HFF-Myc (cell line): ENCODE data around the gene KIAA0930.

ENCODE experiments used
- DNase-seq: peaks from one replicate; pipeline ENCODE4 v3.0.0-alpha.2; 2011; ENCODE audit warnings: low read depth; ENCODE audit errors: extremely low read depth
- H3K4me3 ChIP-seq: replicated peaks from 2 replicates; pipeline ENCODE4 v1.5.1; 2011; ENCODE audit warnings: low read depth, mild to moderate bottlenecking, control low read depth, low read length
- CTCF ChIP-seq: IDR thresholded peaks from 2 replicates; pipeline ENCODE4 v1.5.1; 2012; ENCODE audit warnings: mild to moderate bottlenecking, low read depth, low read length, control low read depth; ENCODE audit errors: missing control alignments

The KIAA0930 gene

GRCh38 chr22:45200860-45201511 lies 39.7 kb downstream of the KIAA0930 start:
- H3K4me3 ChIP-seq: no peak overlapping the region
- DNase-seq: no peak
- TF ChIP-seq CTCF: no peak

GRCh38 chr22:45200230-45200629 lies 40.5 kb downstream of the KIAA0930 start:
- DNase-seq: no peak

GRCh38 chr22:45199723-45200122 lies 41.0 kb downstream of the KIAA0930 start:
- DNase-seq: no peak
- no peak overlapping the region for H3K4me3 ChIP-seq
- no peak for TF ChIP-seq CTCF

More at GRCh38 chr22:45200230-45200629, 40.5 kb downstream of the KIAA0930 start:
- no peak for TF ChIP-seq CTCF
- no peak overlapping the region for H3K4me3 ChIP-seq

GRCh38 chr22:45198463-45198795 lies 42.3 kb downstream of the KIAA0930 start:
- no peak for TF ChIP-seq CTCF
- DNase-seq: no peak
- no peak overlapping the region for H3K4me3 ChIP-seq

- TF ChIP-seq CTCF: no peak
- no peak for DNase-seq
These were observed 42.9 kb downstream of the KIAA0930 start for GRCh38 chr22:45197606-45198462.

GRCh38 chr22:45196926-45197605 lies 43.6 kb downstream of the KIAA0930 start:
- TF ChIP-seq CTCF: no peak
- H3K4me3 ChIP-seq: no peak overlapping the region
- no peak for DNase-seq

More at GRCh38 chr22:45197606-45198462, 42.9 kb downstream of the KIAA0930 start:
- H3K4me3 ChIP-seq: no peak overlapping the region
